Fibroblast of skin of left quadriceps (primary cell): ENCODE measurements around the gene EMC8.

Experiments
- DNase-seq, 2 experiments: peaks; one replicate each; pipeline ENCODE4 v3.0.0-alpha.2; 2013; ENCODE audit warnings: low read depth in 2 of 2

The EMC8 gene

DNA sequence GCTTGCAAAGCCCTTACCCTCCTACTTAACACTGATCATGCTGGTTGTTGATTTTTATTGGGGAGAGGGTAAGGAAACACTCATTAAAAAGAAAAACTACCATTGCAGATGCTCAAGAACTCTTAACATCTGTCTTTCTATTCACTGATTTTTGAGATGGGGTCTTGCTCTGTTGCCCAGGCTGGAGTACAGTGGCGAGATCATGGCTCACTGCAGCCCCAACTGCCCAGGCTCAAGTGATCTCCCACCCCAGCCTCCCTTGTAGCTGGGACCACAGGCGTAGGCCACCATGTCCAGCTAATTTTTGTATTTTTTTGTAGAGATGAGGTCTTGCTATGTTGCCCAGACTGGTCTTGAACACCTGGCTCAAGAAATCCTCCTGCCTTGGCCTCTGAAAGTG, 14.5 kb downstream of the EMC8 start:
- no peak for DNase-seq

GRCh38 chr16:85783441-85783840, 15.9 kb downstream of the EMC8 start:
- no peak for DNase-seq

GRCh38 chr16:85782451-85782850, 16.9 kb downstream of the EMC8 start:
- DNase-seq: no peak

DNA sequence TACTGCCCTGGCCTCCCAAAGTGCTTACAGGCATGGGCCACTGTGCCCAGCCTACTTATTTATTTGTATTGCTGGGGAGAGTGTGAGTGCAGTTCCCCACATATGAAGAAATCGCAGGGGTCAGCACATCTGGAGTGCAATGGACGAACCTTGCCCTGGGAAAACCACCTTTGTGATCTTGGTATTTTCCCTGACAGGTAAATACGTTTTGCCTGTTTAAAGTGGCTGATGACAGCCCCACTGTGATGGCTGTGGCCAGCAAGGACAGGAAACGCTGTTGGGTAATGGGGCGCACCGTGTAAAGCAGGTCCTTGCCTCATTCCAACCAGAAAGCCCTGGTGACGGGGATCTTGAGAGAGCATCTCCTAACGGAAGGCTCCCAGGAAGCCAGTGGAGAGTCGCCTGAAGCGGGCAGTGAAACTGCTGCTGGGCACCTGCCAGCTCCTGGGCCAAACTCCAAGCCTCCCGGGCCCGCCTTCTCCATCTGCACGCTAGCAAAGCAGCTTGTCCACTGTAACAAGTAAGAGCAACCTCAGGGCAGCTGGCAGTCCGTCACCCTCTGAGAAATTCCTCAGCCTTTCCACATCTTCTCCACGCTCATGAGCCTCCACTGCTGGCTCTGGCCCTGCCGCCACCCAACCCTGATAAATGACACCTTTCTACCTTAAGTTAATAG, 17.5 kb downstream of the EMC8 start:
- no peak for DNase-seq

DNA sequence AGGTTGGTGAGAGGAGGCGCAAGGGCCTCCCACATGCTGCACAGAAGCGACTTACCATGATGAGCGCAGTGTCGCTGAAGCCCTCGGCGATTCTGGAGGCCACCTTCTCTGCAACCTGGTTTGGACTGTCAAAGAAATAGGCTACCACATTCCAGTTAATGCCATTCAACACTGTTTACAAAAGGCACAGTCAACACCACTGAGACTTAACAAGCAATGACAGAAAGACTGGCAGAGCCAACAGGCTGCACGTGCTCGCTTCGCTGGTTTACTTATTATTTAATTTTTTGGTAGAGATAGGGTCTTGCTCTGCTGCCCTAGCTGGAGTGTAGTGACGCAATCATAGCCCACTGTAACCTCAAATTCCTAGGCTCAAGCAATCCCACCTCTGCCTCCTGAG, 18.2 kb downstream of the EMC8 start:
- DNase-seq: no peak

DNA sequence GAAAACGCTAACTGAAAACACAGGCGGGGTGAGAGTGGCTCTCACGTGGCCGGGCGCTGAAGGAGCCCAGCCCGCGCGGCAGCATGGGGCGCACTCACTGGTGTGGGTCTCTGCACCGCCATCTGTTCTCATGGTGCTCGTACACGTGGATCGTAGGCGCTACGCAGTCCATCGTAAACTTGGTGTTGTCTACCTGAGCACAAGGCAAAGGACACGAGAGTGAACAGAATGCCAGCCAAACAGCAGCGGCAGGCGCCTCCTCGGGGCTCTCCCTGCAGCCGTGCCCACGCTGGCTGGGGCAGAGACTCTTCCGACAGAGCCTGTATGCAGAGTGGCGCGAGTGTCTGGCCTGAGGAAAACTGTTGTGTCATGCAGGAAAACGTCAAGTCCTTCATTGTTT, 19.1 kb downstream of the EMC8 start:
- DNase-seq: no peak

- DNase-seq: no peak
These were observed 20.5 kb downstream of the EMC8 start for GRCh38 chr16:85778873-85779272.

DNA sequence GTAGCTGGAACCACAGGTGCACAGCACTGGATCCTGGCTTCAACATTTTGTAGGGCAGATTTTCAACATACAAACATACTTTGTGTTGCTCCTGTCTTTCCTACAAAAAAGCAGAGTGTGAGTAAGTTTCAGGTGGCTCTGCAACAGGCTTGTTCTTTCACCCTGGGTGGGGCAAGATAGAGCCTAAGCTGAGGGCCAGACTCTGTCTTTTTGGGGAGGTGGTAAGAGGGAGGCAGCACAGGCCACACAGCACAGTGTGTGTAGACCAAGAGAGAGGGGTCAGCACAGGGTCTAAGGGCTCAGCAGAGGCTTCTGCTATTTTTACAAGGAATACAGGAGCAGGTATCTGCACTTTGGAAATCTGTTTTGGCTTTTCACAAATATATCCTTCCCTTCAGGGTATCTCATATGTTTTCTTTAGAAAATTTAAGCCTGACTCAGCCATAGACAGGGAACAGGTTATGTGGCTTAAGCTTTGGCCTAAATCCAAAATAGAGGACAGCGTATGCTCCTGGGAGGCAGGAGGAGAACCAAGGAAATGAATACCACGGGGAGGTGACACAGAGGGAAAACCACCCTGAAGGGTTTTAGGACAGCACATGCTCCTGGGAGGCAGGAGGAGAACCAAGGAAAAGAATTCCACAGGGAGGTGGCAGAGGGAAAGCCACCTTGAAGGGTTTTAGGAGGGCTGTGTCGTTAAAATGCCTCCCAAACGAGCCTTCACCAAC, 21.6 kb downstream of the EMC8 start:
- no peak for DNase-seq

DNA sequence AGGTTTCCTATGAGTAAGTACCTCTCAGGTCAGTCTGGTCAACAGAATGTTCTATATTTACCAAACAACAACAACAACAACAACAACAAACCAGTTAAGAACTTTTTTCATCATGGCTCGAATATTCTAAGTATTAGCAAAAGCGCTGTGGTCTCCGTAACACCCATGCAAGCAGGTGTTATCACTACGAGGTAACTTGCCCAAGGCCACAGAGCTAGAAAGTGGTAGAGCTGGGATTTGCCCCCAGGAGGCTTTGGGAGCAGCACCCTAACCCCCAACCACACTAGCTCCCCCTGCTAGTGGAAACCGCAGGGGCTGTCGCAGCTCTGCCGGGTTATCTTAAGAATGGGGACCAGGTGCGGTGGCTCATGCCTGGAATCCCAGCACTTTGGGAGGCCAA, 24.5 kb downstream of the EMC8 start:
- DNase-seq: no peak

DNA sequence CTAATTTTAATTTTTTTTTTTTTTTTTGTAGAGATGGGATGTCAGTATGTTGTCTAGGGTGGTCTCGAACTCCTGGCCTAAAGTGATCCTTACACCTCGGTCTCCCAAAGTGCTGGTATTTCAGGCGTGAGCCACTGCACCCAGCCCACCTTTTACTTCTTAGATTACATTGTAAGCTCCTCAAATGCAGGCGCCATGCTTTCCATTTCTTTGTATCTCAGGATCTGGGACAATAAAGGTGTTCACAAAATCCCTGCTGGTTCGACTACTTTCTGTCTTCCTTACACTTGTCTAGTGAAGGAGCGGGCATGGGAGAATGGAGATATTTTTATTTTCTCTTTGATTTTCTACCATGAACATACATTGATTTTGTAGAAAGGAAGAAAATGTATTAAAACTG, 25.2 kb downstream of the EMC8 start:
- DNase-seq: no peak

DNA sequence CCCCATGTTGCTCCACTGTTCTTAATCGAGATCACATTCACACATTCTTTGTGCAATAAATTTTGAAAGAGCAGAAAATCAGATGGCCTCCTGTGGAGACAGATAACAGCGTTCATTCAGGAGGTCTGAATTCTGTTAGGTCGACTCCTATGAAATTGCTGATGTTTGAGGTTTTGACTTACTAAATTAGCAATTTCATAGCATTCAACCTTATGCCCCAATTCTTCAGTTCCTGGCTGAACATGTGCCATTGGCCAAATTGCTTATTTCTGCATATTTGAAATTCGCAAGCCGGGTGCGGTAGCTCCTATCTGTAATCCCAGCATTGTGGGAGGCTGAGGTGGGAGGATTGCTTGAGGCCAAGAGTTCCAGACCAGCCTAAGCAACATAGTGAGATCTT, 26.3 kb downstream of the EMC8 start:
- DNase-seq: no peak

GRCh38 chr16:85770741-85771140, 28.6 kb downstream of the EMC8 start:
- DNase-seq: no peak

GRCh38 chr16:85768199-85768598, 31.1 kb downstream of the EMC8 start:
- no peak for DNase-seq

GRCh38 chr16:85767531-85767930, 31.8 kb downstream of the EMC8 start:
- peak; percentile 64 to 69 for DNase-seq

- DNase-seq: no peak
These were observed 33.6 kb downstream of the EMC8 start for GRCh38 chr16:85765767-85766166.

DNA sequence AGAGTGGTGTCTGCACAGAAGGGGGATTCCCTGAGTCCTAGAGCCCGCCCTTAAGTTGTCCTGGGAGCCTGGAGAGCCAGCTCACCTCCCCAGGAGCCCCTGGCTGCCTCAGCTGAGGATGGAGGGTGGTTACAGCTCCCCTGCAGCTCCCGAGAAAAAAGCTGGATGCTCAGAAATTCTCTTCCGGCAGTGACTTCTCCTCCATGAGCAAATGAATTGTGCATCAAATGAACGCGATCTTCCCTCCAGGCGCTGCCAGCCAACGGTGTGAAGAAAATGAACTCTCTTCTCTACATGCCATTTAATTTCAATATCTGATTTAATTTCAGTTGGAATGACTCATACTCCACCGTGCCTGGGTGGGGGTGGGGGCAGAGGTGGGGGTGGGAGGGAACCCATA, 34.1 kb downstream of the EMC8 start:
- DNase-seq: no peak

DNA sequence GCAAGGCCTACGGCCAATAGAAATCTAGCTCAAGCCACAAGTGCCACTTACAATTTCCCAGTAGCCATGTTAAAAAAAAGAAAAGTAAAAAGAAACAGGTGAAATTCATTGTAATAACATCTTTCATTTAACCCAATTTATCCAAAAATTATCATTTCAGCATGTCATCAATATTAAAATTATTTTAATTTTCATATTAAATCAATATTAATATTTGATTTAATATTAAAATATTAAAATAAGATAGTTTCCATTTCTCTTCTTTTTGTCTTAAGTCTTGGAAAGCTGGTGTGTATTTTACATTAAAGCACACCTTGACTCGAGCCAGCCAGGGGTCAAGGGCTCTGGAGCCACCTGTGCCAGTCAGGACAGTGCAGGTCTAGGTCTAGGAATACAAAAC, 35.7 kb downstream of the EMC8 start:
- no peak for DNase-seq

GRCh38 chr16:85762970-85763369, 36.4 kb downstream of the EMC8 start:
- no peak for DNase-seq

GRCh38 chr16:85761861-85762260, 37.5 kb downstream of the EMC8 start:
- DNase-seq: no peak

- DNase-seq: no peak
These were observed 39.5 kb downstream of the EMC8 start for GRCh38 chr16:85759631-85760419.

GRCh38 chr16:85759136-85759535, 40.2 kb downstream of the EMC8 start:
- no peak for DNase-seq

GRCh38 chr16:85757341-85757822, 42.0 kb downstream of the EMC8 start:
- DNase-seq: no peak
